Prostate gland (tissue), 2 donors: ENCODE measurements around the gene ACOD1. TPM values are rescaled to one million over a fixed set of nuclear protein-coding genes. Genes with fewer than 3 reads are reported as not detected.
"Not testable (repeated sequence)": the region's sequence is repeated elsewhere in the genome, so short reads cannot be mapped to it uniquely, and the experiment has no call there.

Experiments used
- DNase-seq: peaks from one replicate; pipeline ENCODE4 v3.0.0-alpha.2; 2019; ENCODE audit warnings: low spot score
- H3K27ac ChIP-seq, 2 donors: fragments of 200-600 bp; sonication (generic); 2 replicates each; pipeline ENCODE4 v1.5.1; 2017 to 2019
- H3K27me3 ChIP-seq: fragments of 200-600 bp; sonication (generic); replicated peaks from 2 replicates; pipeline ENCODE4 v1.5.1; 2019; ENCODE audit not compliant: insufficient read depth
- H3K36me3 ChIP-seq, 2 donors: fragments of 200-600 bp; sonication (generic); 1 replicate in 1 of 2; 2 replicates in 1 of 2; pipeline versions ENCODE4 v1.5.1 to v1.8.1; 2017 to 2019
- H3K4me1 ChIP-seq: fragments of 200-600 bp; sonication (generic); replicated peaks from 2 replicates; pipeline ENCODE4 v1.5.1; 2019
- H3K4me3 ChIP-seq, 2 donors: fragments of 200-600 bp; sonication (generic); 2 replicates each; pipeline ENCODE4 v1.5.1; 2017 to 2019
- H3K9me3 ChIP-seq: fragments of 200-600 bp; sonication (generic); 2 replicates; pipeline ENCODE4 v1.5.1; 2017
- POLR2A ChIP-seq: fragments of 450-650 bp; IDR thresholded peaks from one replicate; pipeline ENCODE4 v1.6.1; 2016; ENCODE audit warnings: antibody characterized with exemption, mild to moderate bottlenecking
- POLR2AphosphoS5 ChIP-seq: sonication (generic); formaldehyde crosslinking; IDR thresholded peaks from one replicate; pipeline ENCODE4 v1.6.1; 2017; ENCODE audit warnings: antibody characterized with exemption
- WGBS: methylation state at CpG from one replicate; pipeline ENCODE4 v1.1.5; 2018; 5-methylcytosine and 5-hydroxymethylcytosine counted together
- intact Hi-C: fragments of 100-400 bp; cut with DNase I; formaldehyde crosslinking; loops from one replicate; pipeline ENCODE4 v1.14.2; 2022
- total RNA-seq, 2 donors: library from RNA; depleted of rRNA; stranded (reverse); fragments of >200 nt; gene quantifications; one replicate each; pipeline ENCODE4 v1.1.0, GENCODE V29; 2016
- TF ChIP-seq, protein P1 (sequence below), 4 experiments: fragments of 200-600 bp in 2 of 4; fragments of 450-650 bp in 2 of 4; sonication (generic) in 2 of 4; IDR thresholded peaks; 1 replicate in 3 of 4; 2 replicates in 1 of 4; pipeline ENCODE4 v1.5.1; 2016 to 2019; ENCODE audit warnings: antibody characterized with exemption in 4 of 4, mild to moderate bottlenecking in 2 of 4, moderate library complexity in 2 of 4

ACOD1 gene
- not detected for total RNA-seq

DNA sequence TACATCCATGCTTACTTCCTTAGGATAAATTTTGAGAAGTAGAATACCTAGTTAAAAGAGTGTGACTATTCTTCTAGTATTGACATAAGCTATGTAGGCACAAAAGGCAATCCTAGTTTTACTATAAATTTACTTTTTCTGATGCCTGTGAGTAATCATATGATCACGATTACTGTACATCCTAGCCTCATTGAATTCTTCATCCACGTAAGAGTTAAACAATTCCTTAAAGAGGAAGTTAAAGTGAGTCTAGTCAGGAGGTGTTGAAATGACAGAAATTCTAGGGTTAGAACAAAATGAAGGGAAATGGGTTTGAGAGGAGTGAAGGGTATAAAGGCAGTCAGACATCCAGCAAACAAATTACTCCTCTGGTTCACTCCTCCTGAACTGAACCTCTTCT lies at the start of gene ACOD1:
ACOD1 (plus strand) TSS at position 363 of the 400 bp plus-strand sequence. CDS start 48 bp downstream, outside the sequence.
- intact Hi-C loops, result no loop called here
- TF ChIP-seq, protein P1, sequence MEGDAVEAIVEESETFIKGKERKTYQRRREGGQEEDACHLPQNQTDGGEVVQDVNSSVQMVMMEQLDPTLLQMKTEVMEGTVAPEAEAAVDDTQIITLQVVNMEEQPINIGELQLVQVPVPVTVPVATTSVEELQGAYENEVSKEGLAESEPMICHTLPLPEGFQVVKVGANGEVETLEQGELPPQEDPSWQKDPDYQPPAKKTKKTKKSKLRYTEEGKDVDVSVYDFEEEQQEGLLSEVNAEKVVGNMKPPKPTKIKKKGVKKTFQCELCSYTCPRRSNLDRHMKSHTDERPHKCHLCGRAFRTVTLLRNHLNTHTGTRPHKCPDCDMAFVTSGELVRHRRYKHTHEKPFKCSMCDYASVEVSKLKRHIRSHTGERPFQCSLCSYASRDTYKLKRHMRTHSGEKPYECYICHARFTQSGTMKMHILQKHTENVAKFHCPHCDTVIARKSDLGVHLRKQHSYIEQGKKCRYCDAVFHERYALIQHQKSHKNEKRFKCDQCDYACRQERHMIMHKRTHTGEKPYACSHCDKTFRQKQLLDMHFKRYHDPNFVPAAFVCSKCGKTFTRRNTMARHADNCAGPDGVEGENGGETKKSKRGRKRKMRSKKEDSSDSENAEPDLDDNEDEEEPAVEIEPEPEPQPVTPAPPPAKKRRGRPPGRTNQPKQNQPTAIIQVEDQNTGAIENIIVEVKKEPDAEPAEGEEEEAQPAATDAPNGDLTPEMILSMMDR (IDR thresholded peaks at IDR 0.05), result no peak
- TF ChIP-seq POLR2A (no peak), POLR2AphosphoS5 (no peak)
- H3K27me3 ChIP-seq, result peaks cover 6% of the 10 kb centered on the region
- no peaks in the 10 kb centered on the region for H3K9me3 ChIP-seq
- DNase-seq, result no peak
- H3K4me3 ChIP-seq, result no peak within 1 kb of the TSS
- H3K36me3 ChIP-seq, result no peaks in the 10 kb centered on the region
- 83% methylated on average over 2 of the region's 2 CpGs for WGBS
- H3K4me1 ChIP-seq, result no peaks in the 10 kb centered on the region
- no peak within 1 kb of the TSS for H3K27ac ChIP-seq

GRCh38 chr13:76899066-76899465 lies 49.2 kb upstream of the ACOD1 start:
- H3K36me3 ChIP-seq, H3K4me3 ChIP-seq, H3K9me3 ChIP-seq, H3K27me3 ChIP-seq, intact Hi-C loops, DNase-seq, H3K27ac ChIP-seq, H3K4me1 ChIP-seq: not testable (repeated sequence)
- WGBS, result 92% methylated on average over 4 of the region's 4 CpGs

- Histone ChIP-seq H3K4me3 (no peak overlapping the region), H3K9me3 (no peaks in the 10 kb centered on the region), H3K4me1 (no peaks in the 10 kb centered on the region), H3K27ac (no peak overlapping the region), H3K27me3 (no peaks in the 10 kb centered on the region), H3K36me3 (no peaks in the 10 kb centered on the region)
- WGBS, result 18% methylated on average over 3 of the region's 3 CpGs
- TF ChIP-seq, protein P1 (IDR thresholded peaks at IDR 0.05), result peak; percentile 78 to 89 (median 88)
- no peak for TF ChIP-seq POLR2A
- no peak for TF ChIP-seq POLR2AphosphoS5
- intact Hi-C loops, result loop anchor here (2.0 to 10.0 kb wide), 3 partner anchors 236 to 1033 kb away; no protein-coding TSS in a partner anchor
- peak; percentile 52 for DNase-seq
These were observed 44.7 kb upstream of the ACOD1 start for GRCh38 chr13:76903544-76904162.

- H3K4me1 ChIP-seq, result no peaks in the 10 kb centered on the region
- no peak for TF ChIP-seq POLR2AphosphoS5
- TF ChIP-seq, protein P1 (IDR thresholded peaks at IDR 0.05), result no peak
- TF ChIP-seq POLR2A, result no peak
- 74% methylated on average over 2 of the region's 2 CpGs for WGBS
- no peak overlapping the region for H3K27ac ChIP-seq
- no peaks in the 10 kb centered on the region for H3K9me3 ChIP-seq
- H3K27me3 ChIP-seq, result no peaks in the 10 kb centered on the region
- DNase-seq, result no peak
- intact Hi-C loops, result loop anchor here (5.0 to 10.0 kb wide), 2 partner anchors 237 to 430 kb away; no protein-coding TSS in a partner anchor
- H3K36me3 ChIP-seq, result no peaks in the 10 kb centered on the region
- H3K4me3 ChIP-seq, result no peak overlapping the region
These were observed 43.8 kb upstream of the ACOD1 start for GRCh38 chr13:76904507-76904906.

GRCh38 chr13:76912476-76912875 lies 35.8 kb upstream of the ACOD1 start:
- no peak overlapping the region for H3K4me3 ChIP-seq
- no peaks in the 10 kb centered on the region for H3K9me3 ChIP-seq
- TF ChIP-seq POLR2A (no peak), POLR2AphosphoS5 (no peak)
- TF ChIP-seq, protein P1 (IDR thresholded peaks at IDR 0.05), result no peak
- intact Hi-C loops, result no loop called here
- H3K4me1 ChIP-seq, result no peaks in the 10 kb centered on the region
- H3K36me3 ChIP-seq, result no peaks in the 10 kb centered on the region
- H3K27ac ChIP-seq, result no peak overlapping the region
- no peaks in the 10 kb centered on the region for H3K27me3 ChIP-seq
- 94% methylated on average over 3 of the region's 3 CpGs for WGBS
- no peak for DNase-seq
